GM10266 (cell line): Measurements from ENCODE around the gene EAPP.
A peak's percentile ranks its signal among the peaks of the same experiment; 100 is the strongest.
"Not testable (repeated sequence)": the region's sequence is repeated elsewhere in the genome, so short reads cannot be mapped to it uniquely, and the experiment has no call there.

Experiments used
- DNase-seq: peaks from one replicate; pipeline ENCODE4 v3.0.0; 2012; ENCODE audit errors: extremely low spot score
- TF ChIP-seq, protein P1 (sequence below): IDR thresholded peaks from 2 replicates; pipeline ENCODE4 v1.5.1; 2012; ENCODE audit warnings: mild to moderate bottlenecking, low read depth; ENCODE audit not compliant: control insufficient read depth, insufficient read depth; ENCODE audit errors: missing control alignments

The EAPP gene

GRCh38 chr14:34507884-34508283 lies 31.6 kb downstream of the EAPP start:
- TF ChIP-seq, protein P1, sequence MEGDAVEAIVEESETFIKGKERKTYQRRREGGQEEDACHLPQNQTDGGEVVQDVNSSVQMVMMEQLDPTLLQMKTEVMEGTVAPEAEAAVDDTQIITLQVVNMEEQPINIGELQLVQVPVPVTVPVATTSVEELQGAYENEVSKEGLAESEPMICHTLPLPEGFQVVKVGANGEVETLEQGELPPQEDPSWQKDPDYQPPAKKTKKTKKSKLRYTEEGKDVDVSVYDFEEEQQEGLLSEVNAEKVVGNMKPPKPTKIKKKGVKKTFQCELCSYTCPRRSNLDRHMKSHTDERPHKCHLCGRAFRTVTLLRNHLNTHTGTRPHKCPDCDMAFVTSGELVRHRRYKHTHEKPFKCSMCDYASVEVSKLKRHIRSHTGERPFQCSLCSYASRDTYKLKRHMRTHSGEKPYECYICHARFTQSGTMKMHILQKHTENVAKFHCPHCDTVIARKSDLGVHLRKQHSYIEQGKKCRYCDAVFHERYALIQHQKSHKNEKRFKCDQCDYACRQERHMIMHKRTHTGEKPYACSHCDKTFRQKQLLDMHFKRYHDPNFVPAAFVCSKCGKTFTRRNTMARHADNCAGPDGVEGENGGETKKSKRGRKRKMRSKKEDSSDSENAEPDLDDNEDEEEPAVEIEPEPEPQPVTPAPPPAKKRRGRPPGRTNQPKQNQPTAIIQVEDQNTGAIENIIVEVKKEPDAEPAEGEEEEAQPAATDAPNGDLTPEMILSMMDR: no peak

GRCh38 chr14:34507459-34507858 lies 32.0 kb downstream of the EAPP start:
- TF ChIP-seq, protein P1: no peak
- no peak for DNase-seq

More at GRCh38 chr14:34507884-34508283, 31.6 kb downstream of the EAPP start:
- no peak for DNase-seq

- DNase-seq: not testable (repeated sequence)
Measured at GRCh38 chr14:34505124-34505491, 34.4 kb downstream of the EAPP start.

- not testable (repeated sequence) for DNase-seq
Measured at GRCh38 chr14:34504027-34504426, 35.5 kb downstream of the EAPP start.

DNA sequence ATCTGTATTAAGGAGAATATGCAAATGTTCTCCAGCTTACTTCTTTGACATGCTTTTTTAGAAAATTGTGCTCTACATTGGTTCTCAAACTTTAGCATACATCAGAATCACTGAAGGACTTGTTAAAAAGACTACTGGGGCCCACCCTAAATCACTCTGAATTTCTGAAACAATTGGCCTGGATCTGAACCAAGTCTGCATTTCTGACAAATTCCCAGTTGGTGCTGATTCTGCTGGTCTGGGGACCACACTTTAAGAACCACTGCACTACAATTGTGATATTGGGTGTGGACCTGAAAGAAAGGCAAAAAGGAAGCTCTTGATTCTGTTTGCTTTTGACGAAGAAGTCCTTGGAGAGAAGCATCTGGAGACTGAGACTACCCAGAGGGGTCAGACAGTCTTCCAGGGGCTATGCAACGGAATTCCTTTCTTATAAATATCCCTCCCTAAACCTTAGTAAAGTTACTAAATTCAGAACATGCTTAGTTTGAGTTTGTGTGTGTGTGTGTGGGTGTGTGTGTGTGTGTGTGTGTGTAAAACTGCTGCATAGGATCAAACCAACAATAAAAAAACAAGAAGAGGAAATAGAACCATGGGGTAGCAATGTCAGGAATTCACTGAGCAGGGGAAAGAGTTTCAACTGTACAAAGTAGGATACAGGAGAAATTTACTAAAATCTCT lies 36.8 kb downstream of the EAPP start:
- no peak for DNase-seq
- TF ChIP-seq, protein P1: no peak

DNA sequence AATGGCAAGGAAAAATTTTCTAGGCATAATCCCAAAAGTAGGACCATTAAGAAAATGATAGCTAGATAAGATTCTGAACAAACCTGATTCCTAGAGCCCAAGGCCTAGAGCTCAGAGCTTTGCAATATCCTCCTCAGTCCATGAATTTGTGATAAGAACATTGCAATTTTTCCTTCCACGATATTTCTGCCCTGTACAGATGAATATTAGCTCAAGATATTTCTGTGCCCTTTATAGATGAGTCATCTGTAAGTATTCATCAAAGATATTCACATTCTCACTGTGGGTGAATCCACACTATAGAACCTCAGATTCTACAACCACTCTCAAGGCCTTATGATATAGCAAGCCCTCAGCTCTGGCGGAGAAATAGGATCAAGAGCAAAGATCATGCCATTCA lies 37.5 kb downstream of the EAPP start:
- TF ChIP-seq, protein P1: no peak
- no peak for DNase-seq

- DNase-seq: no peak
- TF ChIP-seq, protein P1: no peak
Measured at GRCh38 chr14:34501004-34501580, 38.4 kb downstream of the EAPP start.

GRCh38 chr14:34498684-34499412 lies 40.7 kb downstream of the EAPP start:
- no peak for DNase-seq
- TF ChIP-seq, protein P1: peak; percentile 51
